ENCODE data around the gene PDE1A.

PDE1A gene

GRCh38 chr2:182267971-182268370, 158.9 kb downstream of the PDE1A start:
- DNase-seq (ENCODE audit: low spot score), result no peak

GRCh38 chr2:182266909-182267308, 159.9 kb downstream of the PDE1A start:
- DNase-seq (ENCODE audit: low spot score), result no peak

GRCh38 chr2:182265718-182266117, 161.1 kb downstream of the PDE1A start:
- no peak for DNase-seq (ENCODE audit: low spot score)

GRCh38 chr2:182261860-182262387, 164.9 kb downstream of the PDE1A start:
- no peak for DNase-seq (ENCODE audit: low spot score)

GRCh38 chr2:182259629-182260150, 167.1 kb downstream of the PDE1A start:
- no peak for DNase-seq (ENCODE audit: low spot score)

- DNase-seq (ENCODE audit: low spot score), result no peak
Measured at GRCh38 chr2:182252534-182252933, 174.3 kb downstream of the PDE1A start.

- no peak for DNase-seq (ENCODE audit: low spot score)
Measured at GRCh38 chr2:182248898-182249297, 177.9 kb downstream of the PDE1A start.

GRCh38 chr2:182248362-182248761, 178.5 kb downstream of the PDE1A start:
- no peak for DNase-seq (ENCODE audit: low spot score)

GRCh38 chr2:182247831-182248230, 179.0 kb downstream of the PDE1A start:
- DNase-seq (ENCODE audit: low spot score), result no peak

- no peak for DNase-seq (ENCODE audit: low spot score)
Measured at GRCh38 chr2:182245963-182246362, 180.9 kb downstream of the PDE1A start.

- no peak for DNase-seq (ENCODE audit: low spot score)
Measured at GRCh38 chr2:182242609-182243008, 184.2 kb downstream of the PDE1A start.

- no peak for DNase-seq (ENCODE audit: low spot score)
Measured at GRCh38 chr2:182241936-182242335, 184.9 kb downstream of the PDE1A start.

GRCh38 chr2:182240862-182241371, 185.9 kb downstream of the PDE1A start:
- DNase-seq (ENCODE audit: low spot score), result no peak

- no peak for DNase-seq (ENCODE audit: low spot score)
Measured at GRCh38 chr2:182230561-182230960, 196.3 kb downstream of the PDE1A start.

GRCh38 chr2:182229297-182229696, 197.5 kb downstream of the PDE1A start:
- no peak for DNase-seq (ENCODE audit: low spot score)

- DNase-seq (ENCODE audit: low spot score), result no peak
Measured at GRCh38 chr2:182228741-182229140, 198.1 kb downstream of the PDE1A start.

GRCh38 chr2:182228073-182228473, 198.8 kb downstream of the PDE1A start:
- no peak for DNase-seq (ENCODE audit: low spot score)

- DNase-seq (ENCODE audit: low spot score), result no peak
Measured at GRCh38 chr2:182226807-182227206, 200.0 kb downstream of the PDE1A start.

GRCh38 chr2:182224669-182225068, 202.2 kb downstream of the PDE1A start:
- no peak for DNase-seq (ENCODE audit: low spot score)

GRCh38 chr2:182220998-182221397, 205.8 kb downstream of the PDE1A start:
- DNase-seq (ENCODE audit: low spot score), result no peak

GRCh38 chr2:182220335-182220734, 206.5 kb downstream of the PDE1A start:
- DNase-seq (ENCODE audit: low spot score), result no peak

- no peak for DNase-seq (ENCODE audit: low spot score)
Measured at GRCh38 chr2:182210669-182211068, 216.2 kb downstream of the PDE1A start.

GRCh38 chr2:182208421-182208820, 218.4 kb downstream of the PDE1A start:
- no peak for DNase-seq (ENCODE audit: low spot score)

GRCh38 chr2:182207049-182207746, 219.6 kb downstream of the PDE1A start:
- DNase-seq (ENCODE audit: low spot score), result no peak
